CD4-positive, CD25-positive, alpha-beta regulatory T cell (primary cell): Measurements from ENCODE around the gene ULK4. TPM values are rescaled to one million over a fixed set of nuclear protein-coding genes. Genes with fewer than 3 reads are reported as not detected.

Experiments
- ATAC-seq, 2 donors: fragments of 150-1000 bp; cut with Tn5 transposase; one replicate each; pipeline ENCODE4 v1.10.0; 2021; ENCODE audit warnings: low read depth in 2 of 2, moderate number of reproducible peaks in 2 of 2, moderate library complexity in 1 of 2
- DNase-seq, 3 donors: peaks; one replicate each; pipeline versions ENCODE4 v3.0.0 to v3.0.0-alpha.2; 2012 to 2022; ENCODE audit warnings: mixed read lengths in 1 of 3
- H3K27ac ChIP-seq: one replicate; pipeline ENCODE4 v1.7.0; 2013; ENCODE audit warnings: mild to moderate bottlenecking, low read length; ENCODE audit not compliant: insufficient read depth, poor library complexity, severe bottlenecking
- H3K27me3 ChIP-seq: one replicate; pipeline ENCODE4 v1.7.0; 2013; ENCODE audit warnings: low read length; ENCODE audit not compliant: control insufficient read depth, insufficient read depth
- H3K36me3 ChIP-seq: one replicate; pipeline ENCODE4 v1.7.0; 2013; ENCODE audit warnings: mild to moderate bottlenecking, low read length, moderate library complexity; ENCODE audit not compliant: control insufficient read depth, insufficient read depth
- H3K4me1 ChIP-seq: 2 replicates; pipeline ENCODE4 v1.7.0; 2013; ENCODE audit warnings: mild to moderate bottlenecking, low read length; ENCODE audit not compliant: insufficient read depth, control insufficient read depth, poor library complexity, severe bottlenecking
- H3K4me3 ChIP-seq: one replicate; pipeline ENCODE4 v1.7.0; 2013; ENCODE audit warnings: low read depth, mild to moderate bottlenecking, low read length, moderate library complexity
- H3K9me3 ChIP-seq, 2 experiments: 1 replicate in 1 of 2; 2 replicates in 1 of 2; pipeline ENCODE4 v1.7.0; 2013; ENCODE audit warnings: low read length in 2 of 2, mild to moderate bottlenecking in 1 of 2, moderate library complexity in 1 of 2; ENCODE audit not compliant: control insufficient read depth in 2 of 2
- H3K27ac Mint-ChIP-seq, 3 donors: one replicate each; pipeline ENCODE4 v1.8.0; 2020 to 2022; ENCODE audit warnings: mild to moderate bottlenecking in 3 of 3, mixed read lengths in 3 of 3, moderate library complexity in 2 of 3
- H3K27me3 Mint-ChIP-seq: one replicate; pipeline ENCODE4 v1.8.0; 2022; ENCODE audit warnings: mild to moderate bottlenecking, mixed read lengths
- H3K36me3 Mint-ChIP-seq: one replicate; pipeline ENCODE4 v1.8.0; 2020; ENCODE audit warnings: mixed read lengths
- H3K4me1 Mint-ChIP-seq, 4 donors: one replicate each; pipeline ENCODE4 v1.8.0; 2020 to 2022; ENCODE audit warnings: mixed read lengths in 4 of 4, mild to moderate bottlenecking in 1 of 4
- H3K4me3 Mint-ChIP-seq, 4 donors: one replicate each; pipeline ENCODE4 v1.8.0; 2020 to 2022; ENCODE audit warnings: mild to moderate bottlenecking in 4 of 4, mixed read lengths in 4 of 4, moderate library complexity in 3 of 4
- H3K9me3 Mint-ChIP-seq, 7 donors: one replicate each; pipeline ENCODE4 v1.8.0; 2020 to 2022; ENCODE audit warnings: mixed read lengths in 7 of 7, mild to moderate bottlenecking in 3 of 7, moderate library complexity in 2 of 7
- polyA plus RNA-seq, 4 donors: library from polyadenylated mRNA; unstranded; fragments of 300-500 nt; fragmentation: Illumina TruSeq; gene quantifications; one replicate each; pipeline ENCODE4 v1.2.3, GENCODE V29; 2021
- total RNA-seq: library from RNA; stranded (reverse); gene quantifications from one replicate; pipeline ENCODE4 v1.2.3, GENCODE V29; 2022

The ULK4 gene
- total and polyA plus RNA-seq, 5 donors from 2014 or later, result 9.3 to 27.2 (median 11.1) TPM

DNA sequence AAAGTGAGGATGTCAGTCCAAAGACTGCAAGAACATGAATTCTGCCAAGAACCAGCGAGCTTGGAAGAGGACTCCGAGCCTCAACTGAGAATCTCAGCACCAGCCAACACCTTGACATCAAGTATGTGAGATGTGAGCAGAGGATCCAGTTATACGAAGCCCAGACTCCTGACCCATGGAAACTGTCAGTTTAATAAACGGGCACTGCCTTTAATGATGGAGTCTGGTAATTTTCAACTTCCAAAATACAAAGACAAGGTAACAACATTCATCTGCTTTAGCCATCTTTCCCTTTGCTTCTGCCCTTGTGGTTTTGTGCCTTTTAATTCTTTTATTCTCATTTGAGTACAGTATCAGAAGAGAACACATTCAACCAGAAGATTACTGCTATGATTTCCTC lies 211.9 kb downstream of the ULK4 start:
- Mint-ChIP-seq H3K27ac (no peak overlapping the region), H3K36me3 (peaks cover 29% of the 10 kb centered on the region), H3K27me3 (no peaks in the 10 kb centered on the region), H3K4me1 (peaks cover 9 to 13% (median 10%) of the 10 kb centered on the region in 4 donors), H3K4me3 (no peak overlapping the region), H3K9me3 (peaks cover 0 to 3% (median 0%) of the 10 kb centered on the region in 7 donors)
- no peaks in the 10 kb centered on the region for H3K36me3 ChIP-seq
- no peaks in the 10 kb centered on the region for H3K4me1 ChIP-seq
- no peak for DNase-seq
- H3K27me3 ChIP-seq, result no peaks in the 10 kb centered on the region
- no peak overlapping the region for H3K27ac ChIP-seq
- no peak overlapping the region for H3K4me3 ChIP-seq
- ATAC-seq, result no peak
- H3K9me3 ChIP-seq, result no peaks in the 10 kb centered on the region

- H3K9me3 ChIP-seq, result no peaks in the 10 kb centered on the region
- Mint-ChIP-seq H3K4me1 (peaks cover 0 to under 1% (median 0%) of the 10 kb centered on the region in 4 donors), H3K9me3 (peaks cover 0 to 2% (median 0%) of the 10 kb centered on the region in 7 donors), H3K27ac (no peak overlapping the region), H3K36me3 (peaks cover 26% of the 10 kb centered on the region), H3K27me3 (peaks cover 5% of the 10 kb centered on the region), H3K4me3 (no peak overlapping the region)
- no peak for DNase-seq
- no peak for ATAC-seq
- no peak overlapping the region for H3K27ac ChIP-seq
- no peaks in the 10 kb centered on the region for H3K27me3 ChIP-seq
- H3K4me1 ChIP-seq, result no peaks in the 10 kb centered on the region
- H3K4me3 ChIP-seq, result no peak overlapping the region
- no peaks in the 10 kb centered on the region for H3K36me3 ChIP-seq
These were observed 215.7 kb downstream of the ULK4 start for GRCh38 chr3:41746215-41746614.

DNA sequence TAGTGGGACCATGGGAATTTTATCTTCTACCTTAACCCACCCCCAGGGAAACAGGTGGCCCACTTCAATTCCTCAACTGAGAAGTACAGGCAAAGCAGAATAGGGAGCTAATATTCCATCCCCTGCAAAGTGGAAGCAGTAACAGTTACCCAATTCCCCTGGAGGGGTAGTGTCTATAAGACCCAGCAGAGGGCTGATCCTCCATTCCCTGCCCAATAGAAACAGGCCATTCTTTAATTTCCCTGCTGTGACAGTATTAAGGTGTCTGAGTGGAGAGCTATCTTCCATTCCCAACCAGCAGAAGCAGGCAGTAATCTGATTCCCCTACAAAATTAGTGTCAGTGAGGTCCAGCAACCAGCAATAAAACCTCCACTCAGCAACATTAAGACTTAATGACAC lies 219.8 kb downstream of the ULK4 start:
- H3K36me3 Mint-ChIP-seq, result peaks cover 28% of the 10 kb centered on the region
- H3K4me3 Mint-ChIP-seq, result no peak overlapping the region

GRCh38 chr3:41740374-41740886 lies 221.5 kb downstream of the ULK4 start:
- no peak overlapping the region for H3K27ac Mint-ChIP-seq
- H3K9me3 Mint-ChIP-seq, result peaks cover 0 to 5% (median 1%) of the 10 kb centered on the region in 7 donors
- H3K4me3 ChIP-seq, result no peak overlapping the region
- ATAC-seq (no peak), DNase-seq (no peak)
- H3K27me3 Mint-ChIP-seq, result peaks cover 5% of the 10 kb centered on the region
- H3K4me3 Mint-ChIP-seq, result no peak overlapping the region
- H3K27me3 ChIP-seq, result no peaks in the 10 kb centered on the region
- H3K36me3 Mint-ChIP-seq, result peaks cover 22% of the 10 kb centered on the region
- no peaks in the 10 kb centered on the region for H3K9me3 ChIP-seq
- H3K4me1 ChIP-seq, result no peaks in the 10 kb centered on the region
- H3K27ac ChIP-seq, result no peak overlapping the region
- no peaks in the 10 kb centered on the region for H3K4me1 Mint-ChIP-seq
- no peaks in the 10 kb centered on the region for H3K36me3 ChIP-seq

More for the DNA sequence above, 219.8 kb downstream of the ULK4 start:
- DNase-seq (no peak), ATAC-seq (no peak)
- Histone ChIP-seq H3K9me3 (no peaks in the 10 kb centered on the region), H3K4me3 (no peak overlapping the region), H3K27ac (no peak overlapping the region), H3K36me3 (no peaks in the 10 kb centered on the region), H3K27me3 (no peaks in the 10 kb centered on the region), H3K4me1 (no peaks in the 10 kb centered on the region)
- peaks cover 0 to 5% (median 1%) of the 10 kb centered on the region in 7 donors for H3K9me3 Mint-ChIP-seq
- no peaks in the 10 kb centered on the region for H3K4me1 Mint-ChIP-seq
- H3K27me3 Mint-ChIP-seq, result peaks cover 5% of the 10 kb centered on the region
- no peak overlapping the region for H3K27ac Mint-ChIP-seq

DNA sequence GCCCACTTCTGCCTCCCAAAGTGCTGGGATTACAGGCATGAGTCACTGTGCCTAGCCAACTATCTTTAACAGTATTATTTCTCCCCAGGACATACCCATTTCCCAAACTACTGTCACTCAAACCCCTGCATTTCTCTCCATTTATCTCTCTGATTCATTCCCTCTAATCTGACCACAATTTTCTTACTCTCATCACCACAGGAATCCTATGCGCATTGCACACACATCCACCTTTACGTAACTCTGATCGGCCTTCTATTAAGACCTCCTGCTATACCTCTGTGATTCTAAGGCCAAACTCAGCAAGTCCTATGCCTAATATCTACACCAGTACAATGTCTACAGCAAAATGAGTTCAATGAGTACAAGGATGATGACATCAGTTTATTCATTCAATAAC lies 235.0 kb downstream of the ULK4 start:
- H3K4me3 ChIP-seq, result no peak overlapping the region
- Mint-ChIP-seq H3K9me3 (peaks cover 0 to 12% (median 2%) of the 10 kb centered on the region in 7 donors), H3K36me3 (peaks cover 23% of the 10 kb centered on the region), H3K4me1 (peaks cover 0 to 5% (median 2%) of the 10 kb centered on the region in 4 donors), H3K27ac (no peak overlapping the region), H3K27me3 (no peaks in the 10 kb centered on the region), H3K4me3 (no peak overlapping the region)
- H3K9me3 ChIP-seq, result no peaks in the 10 kb centered on the region
- no peaks in the 10 kb centered on the region for H3K27me3 ChIP-seq
- no peak overlapping the region for H3K27ac ChIP-seq
- ATAC-seq (no peak), DNase-seq (no peak)
- H3K4me1 ChIP-seq, result no peaks in the 10 kb centered on the region
- H3K36me3 ChIP-seq, result no peaks in the 10 kb centered on the region

GRCh38 chr3:41717641-41718040 lies 244.3 kb downstream of the ULK4 start:
- Histone ChIP-seq H3K9me3 (no peaks in the 10 kb centered on the region), H3K27ac (no peak overlapping the region), H3K36me3 (no peaks in the 10 kb centered on the region), H3K27me3 (no peaks in the 10 kb centered on the region), H3K4me1 (no peaks in the 10 kb centered on the region), H3K4me3 (no peak overlapping the region)
- no peak overlapping the region for H3K27ac Mint-ChIP-seq
- no peak for DNase-seq
- ATAC-seq, result no peak
- H3K9me3 Mint-ChIP-seq, result no peaks in the 10 kb centered on the region
- H3K4me3 Mint-ChIP-seq, result no peak overlapping the region
- no peaks in the 10 kb centered on the region for H3K27me3 Mint-ChIP-seq
- H3K4me1 Mint-ChIP-seq, result peaks cover 0 to 5% (median 0%) of the 10 kb centered on the region in 4 donors
- peaks cover 12% of the 10 kb centered on the region for H3K36me3 Mint-ChIP-seq

DNA sequence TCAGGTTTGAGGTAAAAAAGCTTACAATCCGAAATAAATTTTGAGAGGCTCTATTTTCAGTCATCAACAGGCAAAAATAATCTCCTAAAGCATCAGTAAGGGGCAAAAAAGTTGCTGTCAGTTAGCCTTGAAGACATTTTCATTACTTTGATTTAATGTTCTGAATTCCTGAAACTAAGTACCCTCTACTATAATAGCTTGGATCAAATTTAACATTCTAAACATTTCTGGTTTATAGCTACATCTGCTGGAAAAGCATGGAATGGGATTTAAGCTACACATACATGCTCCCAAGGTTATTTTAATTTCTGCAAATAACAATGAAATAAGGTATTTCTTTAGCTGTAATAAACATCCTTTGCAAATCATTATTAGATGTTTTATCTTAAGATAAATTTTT lies 245.4 kb downstream of the ULK4 start:
- ATAC-seq (no peak), DNase-seq (no peak)
- Mint-ChIP-seq H3K4me1 (peaks cover 0 to 5% (median 0%) of the 10 kb centered on the region in 4 donors), H3K9me3 (no peaks in the 10 kb centered on the region), H3K36me3 (peaks cover 18% of the 10 kb centered on the region), H3K27me3 (no peaks in the 10 kb centered on the region), H3K4me3 (no peak overlapping the region), H3K27ac (no peak overlapping the region)
- no peak overlapping the region for H3K4me3 ChIP-seq
- no peak overlapping the region for H3K27ac ChIP-seq
- H3K9me3 ChIP-seq, result no peaks in the 10 kb centered on the region
- H3K36me3 ChIP-seq, result no peaks in the 10 kb centered on the region
- no peaks in the 10 kb centered on the region for H3K27me3 ChIP-seq
- no peaks in the 10 kb centered on the region for H3K4me1 ChIP-seq

- Mint-ChIP-seq H3K4me1 (peaks cover 0 to 5% (median 0%) of the 10 kb centered on the region in 4 donors), H3K27me3 (no peaks in the 10 kb centered on the region), H3K4me3 (no peak overlapping the region), H3K9me3 (peaks cover 0 to 1% (median 0%) of the 10 kb centered on the region in 7 donors), H3K27ac (no peak overlapping the region), H3K36me3 (peaks cover 26% of the 10 kb centered on the region)
- no peaks in the 10 kb centered on the region for H3K4me1 ChIP-seq
- H3K27me3 ChIP-seq, result no peaks in the 10 kb centered on the region
- H3K4me3 ChIP-seq, result no peak overlapping the region
- ATAC-seq (no peak), DNase-seq (no peak)
- H3K9me3 ChIP-seq, result no peaks in the 10 kb centered on the region
- H3K36me3 ChIP-seq, result no peaks in the 10 kb centered on the region
- H3K27ac ChIP-seq, result no peak overlapping the region
These were observed 246.5 kb downstream of the ULK4 start for GRCh38 chr3:41715376-41715775.
